ENCODE data around the gene GNGT2.

Gene GNGT2

DNA sequence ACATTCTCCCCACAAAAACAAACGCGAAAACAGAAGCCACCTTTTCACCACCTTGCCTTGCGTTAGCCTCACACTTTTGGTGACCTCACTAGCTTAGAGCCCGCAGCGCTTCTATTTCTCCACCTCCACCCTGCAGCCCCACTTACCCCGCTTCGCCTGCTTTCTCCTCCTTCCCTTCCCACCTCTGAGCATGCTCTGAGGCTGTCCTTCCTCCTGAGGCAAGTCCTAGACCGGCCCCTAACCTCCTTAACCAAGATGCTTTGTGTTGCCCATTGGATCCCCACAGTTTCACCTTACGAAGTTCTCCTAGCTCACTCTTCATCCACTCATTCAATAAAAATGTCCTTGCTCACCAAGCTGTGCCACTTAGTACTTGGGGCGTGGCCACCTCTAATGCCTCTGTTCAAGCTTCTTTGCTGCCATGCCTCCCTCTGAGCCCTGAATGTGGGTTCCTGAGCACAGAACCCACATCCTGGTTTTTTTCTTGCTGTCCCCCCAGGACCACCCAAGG, 1.3 kb downstream of the GNGT2 start:
- H3K9me2 ChIP-seq (replicated peaks; ENCODE audit: insufficient read depth, low read length) = no peaks in the 10 kb centered on the region
- H3K9ac ChIP-seq (ENCODE audit: low read length) = no peak overlapping the region
- H3K4me3 ChIP-seq (ENCODE audit: low read length) = no peak overlapping the region
- H4K20me1 ChIP-seq (ENCODE audit: insufficient read depth, low read length) = no peaks in the 10 kb centered on the region
- H3K27ac ChIP-seq (ENCODE audit: low read length) = no peak overlapping the region
- H2AFZ ChIP-seq (ENCODE audit: low read length) = no peak overlapping the region
- H3K4me1 ChIP-seq (ENCODE audit: low read length) = no peaks in the 10 kb centered on the region
- DNase-seq = no peak
- H3F3A ChIP-seq (ENCODE audit: insufficient read depth, low read length) = no peaks in the 10 kb centered on the region
- H3K9me3 ChIP-seq (replicated peaks; ENCODE audit: insufficient read depth, low read length) = no peaks in the 10 kb centered on the region
- TF ChIP-seq EZH2phosphoT487 (IDR thresholded peaks at IDR 0.05; ENCODE audit: low read length) (no peak), EZH2 (optimal IDR thresholded peaks at IDR 0.05; ENCODE audit: low read depth, low read length) (no peak)
- TF ChIP-seq, protein P1, sequence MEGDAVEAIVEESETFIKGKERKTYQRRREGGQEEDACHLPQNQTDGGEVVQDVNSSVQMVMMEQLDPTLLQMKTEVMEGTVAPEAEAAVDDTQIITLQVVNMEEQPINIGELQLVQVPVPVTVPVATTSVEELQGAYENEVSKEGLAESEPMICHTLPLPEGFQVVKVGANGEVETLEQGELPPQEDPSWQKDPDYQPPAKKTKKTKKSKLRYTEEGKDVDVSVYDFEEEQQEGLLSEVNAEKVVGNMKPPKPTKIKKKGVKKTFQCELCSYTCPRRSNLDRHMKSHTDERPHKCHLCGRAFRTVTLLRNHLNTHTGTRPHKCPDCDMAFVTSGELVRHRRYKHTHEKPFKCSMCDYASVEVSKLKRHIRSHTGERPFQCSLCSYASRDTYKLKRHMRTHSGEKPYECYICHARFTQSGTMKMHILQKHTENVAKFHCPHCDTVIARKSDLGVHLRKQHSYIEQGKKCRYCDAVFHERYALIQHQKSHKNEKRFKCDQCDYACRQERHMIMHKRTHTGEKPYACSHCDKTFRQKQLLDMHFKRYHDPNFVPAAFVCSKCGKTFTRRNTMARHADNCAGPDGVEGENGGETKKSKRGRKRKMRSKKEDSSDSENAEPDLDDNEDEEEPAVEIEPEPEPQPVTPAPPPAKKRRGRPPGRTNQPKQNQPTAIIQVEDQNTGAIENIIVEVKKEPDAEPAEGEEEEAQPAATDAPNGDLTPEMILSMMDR (IDR thresholded peaks at IDR 0.05; ENCODE audit: low read length) = no peak
- H3K79me2 ChIP-seq (ENCODE audit: low read length) = no peaks in the 10 kb centered on the region
- peaks cover 63% of the 10 kb centered on the region for H3K27me3 ChIP-seq (replicated peaks; ENCODE audit: insufficient read depth, low read length)
- no peaks in the 10 kb centered on the region for H3K36me3 ChIP-seq (replicated peaks; ENCODE audit: insufficient read depth, low read length)
- H3K4me2 ChIP-seq (ENCODE audit: low read depth, low read length) = no peak overlapping the region

DNA sequence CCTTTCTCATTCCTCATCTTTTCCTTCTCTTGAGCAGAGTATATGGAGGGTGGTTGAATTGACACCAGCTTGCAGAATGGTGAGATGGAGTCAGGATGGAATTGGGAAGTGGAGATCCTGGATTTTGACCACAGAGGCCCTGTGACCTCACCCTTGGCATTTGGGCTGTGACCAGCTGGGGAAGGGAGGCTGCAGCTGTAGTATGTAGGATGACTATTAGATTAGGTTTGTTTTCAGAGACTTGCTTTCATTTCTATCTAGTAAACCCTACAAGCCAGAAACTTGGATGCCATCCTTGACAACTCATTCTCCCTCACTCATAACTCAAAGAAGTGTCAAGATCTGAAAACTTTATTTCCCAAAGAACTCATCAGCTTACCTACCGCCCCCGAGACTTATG, 5.9 kb downstream of the GNGT2 start:
- Histone ChIP-seq H3K4me2 (ENCODE audit: low read depth, low read length) (no peak overlapping the region), H3K27me3 (replicated peaks; ENCODE audit: insufficient read depth, low read length) (peaks cover 44% of the 10 kb centered on the region), H3K79me2 (ENCODE audit: low read length) (no peaks in the 10 kb centered on the region), H3K4me3 (ENCODE audit: low read length) (no peak overlapping the region), H3K9me3 (replicated peaks; ENCODE audit: insufficient read depth, low read length) (no peaks in the 10 kb centered on the region), H2AFZ (ENCODE audit: low read length) (no peak overlapping the region), H3F3A (ENCODE audit: insufficient read depth, low read length) (no peaks in the 10 kb centered on the region), H3K36me3 (replicated peaks; ENCODE audit: insufficient read depth, low read length) (no peaks in the 10 kb centered on the region), H3K4me1 (ENCODE audit: low read length) (no peaks in the 10 kb centered on the region), H4K20me1 (ENCODE audit: insufficient read depth, low read length) (no peaks in the 10 kb centered on the region), H3K9ac (ENCODE audit: low read length) (no peak overlapping the region), H3K27ac (ENCODE audit: low read length) (no peak overlapping the region), H3K9me2 (replicated peaks; ENCODE audit: insufficient read depth, low read length) (no peaks in the 10 kb centered on the region)
- no peak for DNase-seq
- TF ChIP-seq, protein P1 (IDR thresholded peaks at IDR 0.05; ENCODE audit: low read length) = no peak
- TF ChIP-seq EZH2 (optimal IDR thresholded peaks at IDR 0.05; ENCODE audit: low read depth, low read length) (no peak), EZH2phosphoT487 (IDR thresholded peaks at IDR 0.05; ENCODE audit: low read length) (no peak)

- no peaks in the 10 kb centered on the region for H3K36me3 ChIP-seq (replicated peaks; ENCODE audit: insufficient read depth, low read length)
- H3K9me2 ChIP-seq (replicated peaks; ENCODE audit: insufficient read depth, low read length) = no peaks in the 10 kb centered on the region
- no peaks in the 10 kb centered on the region for H4K20me1 ChIP-seq (ENCODE audit: insufficient read depth, low read length)
- no peaks in the 10 kb centered on the region for H3F3A ChIP-seq (ENCODE audit: insufficient read depth, low read length)
- H3K4me3 ChIP-seq (ENCODE audit: low read length) = no peak overlapping the region
- H3K27ac ChIP-seq (ENCODE audit: low read length) = no peak overlapping the region
- TF ChIP-seq, protein P1 (IDR thresholded peaks at IDR 0.05; ENCODE audit: low read length) = no peak
- no peak for TF ChIP-seq EZH2 (optimal IDR thresholded peaks at IDR 0.05; ENCODE audit: low read depth, low read length)
- no peak for TF ChIP-seq EZH2phosphoT487 (IDR thresholded peaks at IDR 0.05; ENCODE audit: low read length)
- no peak for DNase-seq
- H3K4me2 ChIP-seq (ENCODE audit: low read depth, low read length) = no peak overlapping the region
- H3K27me3 ChIP-seq (replicated peaks; ENCODE audit: insufficient read depth, low read length) = peaks cover 36% of the 10 kb centered on the region
- no peak overlapping the region for H2AFZ ChIP-seq (ENCODE audit: low read length)
- no peak overlapping the region for H3K9ac ChIP-seq (ENCODE audit: low read length)
- H3K4me1 ChIP-seq (ENCODE audit: low read length) = no peaks in the 10 kb centered on the region
- H3K9me3 ChIP-seq (replicated peaks; ENCODE audit: insufficient read depth, low read length) = no peaks in the 10 kb centered on the region
- H3K79me2 ChIP-seq (ENCODE audit: low read length) = no peaks in the 10 kb centered on the region
Measured at GRCh38 chr17:49203796-49204195, 6.6 kb downstream of the GNGT2 start.
